Measurements from ENCODE around the gene MLIP. TPM values are rescaled to one million over a fixed set of nuclear protein-coding genes. Genes with fewer than 3 reads are reported as not detected.

The MLIP gene
- total RNA-seq, 1 experiment from 2014 or later = not detected

DNA sequence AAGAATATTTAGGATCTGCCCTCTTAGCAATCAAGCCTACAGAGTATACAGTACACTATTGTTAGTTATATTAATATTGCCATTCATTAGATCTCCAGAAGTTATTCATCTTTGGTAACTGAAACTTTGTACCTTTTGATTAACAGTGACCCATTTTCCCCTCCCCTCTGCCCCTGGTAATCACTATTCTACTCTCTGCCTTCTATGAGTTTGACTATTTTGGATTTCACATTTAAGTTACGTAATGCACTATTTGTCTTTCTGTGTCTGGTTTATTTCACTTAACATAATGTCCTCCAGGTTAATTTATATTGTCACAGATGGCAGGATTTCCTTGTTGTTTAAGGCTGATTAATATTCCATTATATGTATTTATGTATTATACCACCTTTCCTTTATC is 111.0 kb downstream of the MLIP start:
- intact Hi-C loops (cut with micrococcal nuclease; ENCODE audit: unreplicated experiment) = no loop called here
- Histone ChIP-seq H3K4me3 (ENCODE audit: low read depth in 2 of 2, low read length in 2 of 2) (no peak overlapping the region), H3K9me3 (ENCODE audit: control insufficient read depth, insufficient read depth, low read depth, low read length) (peaks cover 7% of the 10 kb centered on the region; the same call in 1 of the 2 replicates), H3K27ac (ENCODE audit: low read length) (no peak overlapping the region), H3K36me3 (ENCODE audit: control insufficient read depth, insufficient read depth, low read length) (no peaks in the 10 kb centered on the region), H3K4me1 (ENCODE audit: control insufficient read depth, insufficient read depth, low read length) (no peaks in the 10 kb centered on the region), H3K27me3 (ENCODE audit: control insufficient read depth, insufficient read depth, low read length) (no peaks in the 10 kb centered on the region)
- BruUV-seq (replicated peaks) = no TSS peak
- ATAC-seq (no peak), DNase-seq (ENCODE audit: low read depth, low spot score) (no peak)
- CTCF ChIA-PET = no interaction called here
- in situ Hi-C loops (cut with HindIII; ENCODE audit: low pct_unique_long_range_greater_than_20kb, low sequenced_read_pairs) = no loop called here
- TF ChIP-seq TCF7L2 (IDR thresholded peaks at IDR 0.05; ENCODE audit: low read depth, low read length) (no peak), SIN3A (IDR thresholded peaks at IDR 0.05; ENCODE audit: borderline replicate concordance, insufficient read depth, low read depth, low read length) (no peak), POLR2AphosphoS5 (IDR thresholded peaks at IDR 0.05; ENCODE audit: low read depth, low read length) (no peak)
- TF ChIP-seq, protein P1, sequence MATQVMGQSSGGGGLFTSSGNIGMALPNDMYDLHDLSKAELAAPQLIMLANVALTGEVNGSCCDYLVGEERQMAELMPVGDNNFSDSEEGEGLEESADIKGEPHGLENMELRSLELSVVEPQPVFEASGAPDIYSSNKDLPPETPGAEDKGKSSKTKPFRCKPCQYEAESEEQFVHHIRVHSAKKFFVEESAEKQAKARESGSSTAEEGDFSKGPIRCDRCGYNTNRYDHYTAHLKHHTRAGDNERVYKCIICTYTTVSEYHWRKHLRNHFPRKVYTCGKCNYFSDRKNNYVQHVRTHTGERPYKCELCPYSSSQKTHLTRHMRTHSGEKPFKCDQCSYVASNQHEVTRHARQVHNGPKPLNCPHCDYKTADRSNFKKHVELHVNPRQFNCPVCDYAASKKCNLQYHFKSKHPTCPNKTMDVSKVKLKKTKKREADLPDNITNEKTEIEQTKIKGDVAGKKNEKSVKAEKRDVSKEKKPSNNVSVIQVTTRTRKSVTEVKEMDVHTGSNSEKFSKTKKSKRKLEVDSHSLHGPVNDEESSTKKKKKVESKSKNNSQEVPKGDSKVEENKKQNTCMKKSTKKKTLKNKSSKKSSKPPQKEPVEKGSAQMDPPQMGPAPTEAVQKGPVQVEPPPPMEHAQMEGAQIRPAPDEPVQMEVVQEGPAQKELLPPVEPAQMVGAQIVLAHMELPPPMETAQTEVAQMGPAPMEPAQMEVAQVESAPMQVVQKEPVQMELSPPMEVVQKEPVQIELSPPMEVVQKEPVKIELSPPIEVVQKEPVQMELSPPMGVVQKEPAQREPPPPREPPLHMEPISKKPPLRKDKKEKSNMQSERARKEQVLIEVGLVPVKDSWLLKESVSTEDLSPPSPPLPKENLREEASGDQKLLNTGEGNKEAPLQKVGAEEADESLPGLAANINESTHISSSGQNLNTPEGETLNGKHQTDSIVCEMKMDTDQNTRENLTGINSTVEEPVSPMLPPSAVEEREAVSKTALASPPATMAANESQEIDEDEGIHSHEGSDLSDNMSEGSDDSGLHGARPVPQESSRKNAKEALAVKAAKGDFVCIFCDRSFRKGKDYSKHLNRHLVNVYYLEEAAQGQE (IDR thresholded peaks at IDR 0.05; ENCODE audit: insufficient read depth in 1 of 2, low read depth in 2 of 2, low read length in 1 of 2) = no peak
- TF ChIP-seq, protein P2, sequence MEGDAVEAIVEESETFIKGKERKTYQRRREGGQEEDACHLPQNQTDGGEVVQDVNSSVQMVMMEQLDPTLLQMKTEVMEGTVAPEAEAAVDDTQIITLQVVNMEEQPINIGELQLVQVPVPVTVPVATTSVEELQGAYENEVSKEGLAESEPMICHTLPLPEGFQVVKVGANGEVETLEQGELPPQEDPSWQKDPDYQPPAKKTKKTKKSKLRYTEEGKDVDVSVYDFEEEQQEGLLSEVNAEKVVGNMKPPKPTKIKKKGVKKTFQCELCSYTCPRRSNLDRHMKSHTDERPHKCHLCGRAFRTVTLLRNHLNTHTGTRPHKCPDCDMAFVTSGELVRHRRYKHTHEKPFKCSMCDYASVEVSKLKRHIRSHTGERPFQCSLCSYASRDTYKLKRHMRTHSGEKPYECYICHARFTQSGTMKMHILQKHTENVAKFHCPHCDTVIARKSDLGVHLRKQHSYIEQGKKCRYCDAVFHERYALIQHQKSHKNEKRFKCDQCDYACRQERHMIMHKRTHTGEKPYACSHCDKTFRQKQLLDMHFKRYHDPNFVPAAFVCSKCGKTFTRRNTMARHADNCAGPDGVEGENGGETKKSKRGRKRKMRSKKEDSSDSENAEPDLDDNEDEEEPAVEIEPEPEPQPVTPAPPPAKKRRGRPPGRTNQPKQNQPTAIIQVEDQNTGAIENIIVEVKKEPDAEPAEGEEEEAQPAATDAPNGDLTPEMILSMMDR (IDR thresholded peaks at IDR 0.05) = no peak
- POLR2A ChIA-PET = no interaction called here

DNA sequence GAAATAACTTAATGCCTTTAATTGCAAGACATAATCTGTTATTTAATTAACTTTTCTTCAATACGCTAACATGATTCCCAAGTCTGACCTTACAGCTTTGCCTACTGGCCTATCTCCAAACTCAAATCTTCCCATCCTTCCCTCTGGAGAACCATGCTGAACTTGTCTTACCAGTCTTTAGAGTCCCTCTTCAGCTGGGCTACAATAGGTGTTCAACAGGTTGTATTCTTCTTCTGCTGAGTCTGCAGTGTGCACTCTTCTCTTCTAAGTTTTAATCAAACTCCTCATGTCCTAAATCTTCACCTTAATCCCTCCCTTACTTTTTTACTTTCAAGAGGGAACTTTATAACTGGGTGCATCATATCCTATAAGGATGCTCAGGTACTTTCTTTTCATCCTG is 121.5 kb downstream of the MLIP start:
- in situ Hi-C loops (cut with HindIII; ENCODE audit: low pct_unique_long_range_greater_than_20kb, low sequenced_read_pairs) = no loop called here
- H3K4me1 ChIP-seq (ENCODE audit: control insufficient read depth, insufficient read depth, low read length) = no peaks in the 10 kb centered on the region
- no peaks in the 10 kb centered on the region for H3K9me3 ChIP-seq (ENCODE audit: control insufficient read depth, insufficient read depth, low read depth, low read length)
- no peak overlapping the region for H3K27ac ChIP-seq (ENCODE audit: low read length)
- intact Hi-C loops (cut with micrococcal nuclease; ENCODE audit: unreplicated experiment) = no loop called here
- ChIA-PET CTCF (no interaction called here), POLR2A (no interaction called here)
- DNase-seq (ENCODE audit: low read depth, low spot score) (no peak), ATAC-seq (no peak)
- no peak overlapping the region for H3K4me3 ChIP-seq (ENCODE audit: low read depth in 2 of 2, low read length in 2 of 2)
- no TSS peak for BruUV-seq (replicated peaks)
- no peaks in the 10 kb centered on the region for H3K27me3 ChIP-seq (ENCODE audit: control insufficient read depth, insufficient read depth, low read length)
- H3K36me3 ChIP-seq (ENCODE audit: control insufficient read depth, insufficient read depth, low read length) = no peaks in the 10 kb centered on the region
- TF ChIP-seq, protein P1 (IDR thresholded peaks at IDR 0.05; ENCODE audit: insufficient read depth in 1 of 2, low read depth in 2 of 2, low read length in 1 of 2) = no peak
- TF ChIP-seq SIN3A (IDR thresholded peaks at IDR 0.05; ENCODE audit: borderline replicate concordance, insufficient read depth, low read depth, low read length) (no peak), POLR2AphosphoS5 (IDR thresholded peaks at IDR 0.05; ENCODE audit: low read depth, low read length) (no peak), TCF7L2 (IDR thresholded peaks at IDR 0.05; ENCODE audit: low read depth, low read length) (no peak)
- TF ChIP-seq, protein P2 (IDR thresholded peaks at IDR 0.05) = no peak
